ENCODE measurements around the gene SOCS3. TPM values are rescaled to one million over a fixed set of nuclear protein-coding genes. Genes with fewer than 3 reads are reported as not detected.

The SOCS3 gene
- total RNA-seq, 1 experiment from 2014 or later: 21.7 TPM

GRCh38 chr17:78343543-78344201, 16.2 kb downstream of the SOCS3 start:
- no peaks in the 10 kb centered on the region for H3K36me3 ChIP-seq (ENCODE audit: low read depth)
- H3K79me2 ChIP-seq (ENCODE audit: low read depth): no peaks in the 10 kb centered on the region
- H3K4me3 ChIP-seq: peak overlapping the region; percentile 60; the same call in 1 of the 2 replicates
- DNase-seq: peak; percentile 64 to 81
- ChIA-PET POLR2A (ENCODE audit: unreplicated experiment) (interaction anchor here (0.5 to 0.9 kb wide), 6 partner anchors 9 to 92 kb away, joined by 3 to 15 read pairs (median 4); no protein-coding TSS in a partner anchor), CTCF (interaction anchor here (1.1 to 1.3 kb wide), 2 partner anchors 36 to 92 kb away, joined by 3 to 6 read pairs; no protein-coding TSS in a partner anchor)
- no peak for TF ChIP-seq CTCF (conservative IDR thresholded peaks at IDR 0.05)
- TF ChIP-seq EZH2 (IDR thresholded peaks at IDR 0.05; ENCODE audit: low read depth): no peak
- no peaks in the 10 kb centered on the region for H4K20me1 ChIP-seq (ENCODE audit: insufficient read depth)
- H3K27me3 ChIP-seq (ENCODE audit: insufficient read depth, low read depth): no peaks in the 10 kb centered on the region
- BruUV-seq (replicated peaks): no TSS peak
- peaks cover 63% of the 10 kb centered on the region for H3K4me1 ChIP-seq (replicated peaks; ENCODE audit: insufficient read depth)
- H3K27ac ChIP-seq: peak overlapping the region; percentile 92
- H3K9me3 ChIP-seq (ENCODE audit: insufficient read depth, low read depth): no peaks in the 10 kb centered on the region
- peak overlapping the region; percentile 80 for H3K4me2 ChIP-seq
- H3F3A ChIP-seq (ENCODE audit: insufficient read depth, low read depth): peaks cover 46% of the 10 kb centered on the region; the same call in 1 of the 2 replicates
- intact Hi-C loops (cut with micrococcal nuclease; ENCODE audit: unreplicated experiment): loop anchor here (1.0 kb wide), 1 partner anchor 17 kb away; the partner anchor contains the start of gene SOCS3
- no peaks in the 10 kb centered on the region for H3K9me2 ChIP-seq (ENCODE audit: insufficient read depth)
- H2AFZ ChIP-seq: no peak overlapping the region

GRCh38 chr17:78343187-78343542, 16.7 kb downstream of the SOCS3 start:
- CTCF ChIA-PET: interaction anchor here (1.3 kb wide), 1 partner anchor 35 kb away, joined by 6 read pairs; no protein-coding TSS in a partner anchor
- intact Hi-C loops (cut with micrococcal nuclease; ENCODE audit: unreplicated experiment): loop anchor here (1.0 kb wide), 1 partner anchor 17 kb away; the partner anchor contains the start of gene SOCS3

More at GRCh38 chr17:78343187-78343542, 16.7 kb downstream of the SOCS3 start:
- no peaks in the 10 kb centered on the region for H3K9me2 ChIP-seq (ENCODE audit: insufficient read depth)
- POLR2A ChIA-PET (ENCODE audit: unreplicated experiment): interaction anchor here (0.5 to 0.7 kb wide), 2 partner anchors 26 to 41 kb away, joined by 3 read pairs; no protein-coding TSS in a partner anchor
- H3K27ac ChIP-seq: peak overlapping the region; percentile 92
- H3K4me3 ChIP-seq: peak overlapping the region; percentile 60; the same call in 1 of the 2 replicates
- no peaks in the 10 kb centered on the region for H3K27me3 ChIP-seq (ENCODE audit: insufficient read depth, low read depth)
- no peak overlapping the region for H2AFZ ChIP-seq
- peak overlapping the region; percentile 80 for H3K4me2 ChIP-seq
- H3K79me2 ChIP-seq (ENCODE audit: low read depth): peaks cover 3% of the 10 kb centered on the region; the same call in 1 of the 2 replicates
- peak in 1 of 2 experiments; percentile 62 for DNase-seq
- peaks cover 51% of the 10 kb centered on the region for H3F3A ChIP-seq (ENCODE audit: insufficient read depth, low read depth)
- H4K20me1 ChIP-seq (ENCODE audit: insufficient read depth): no peaks in the 10 kb centered on the region
- H3K36me3 ChIP-seq (ENCODE audit: low read depth): no peaks in the 10 kb centered on the region
- no peak for TF ChIP-seq CTCF (conservative IDR thresholded peaks at IDR 0.05)
- TF ChIP-seq EZH2 (IDR thresholded peaks at IDR 0.05; ENCODE audit: low read depth): no peak
- no TSS peak for BruUV-seq (replicated peaks)
- peaks cover 68% of the 10 kb centered on the region for H3K4me1 ChIP-seq (replicated peaks; ENCODE audit: insufficient read depth)
- H3K9me3 ChIP-seq (ENCODE audit: insufficient read depth, low read depth): no peaks in the 10 kb centered on the region
